K562 (cell line): Measurements from ENCODE around the gene DNAJA1. TPM values are rescaled to one million over a fixed set of nuclear protein-coding genes. Genes with fewer than 3 reads are reported as not detected.
A peak's percentile ranks its signal among the peaks of the same experiment; 100 is the strongest.

Experiments
- ARHGAP35 ChIP-seq: fragments of 450-650 bp; IDR thresholded peaks from 2 replicates; pipeline ENCODE4 v1.6.1; 2018; ENCODE audit not compliant: partially characterized antibody
- ARID2 ChIP-seq: fragments of 450-650 bp; IDR thresholded peaks from 2 replicates; pipeline ENCODE4 v1.6.1; 2017; ENCODE audit warnings: antibody characterized with exemption, mild to moderate bottlenecking
- E2F3 ChIP-seq: fragments of 250-450 bp; sonication (Bioruptor Pico); IDR thresholded peaks from 2 replicates; pipeline ENCODE4 v1.4.0; 2020; ENCODE audit warnings: mild to moderate bottlenecking
- HNRNPK ChIP-seq: fragments of 200-400 bp; formaldehyde crosslinking; IDR thresholded peaks from one replicate; pipeline ENCODE4 v1.6.1; 2018; ENCODE audit warnings: mild to moderate bottlenecking, low read depth, low read length; ENCODE audit not compliant: poor library complexity, severe bottlenecking
- NELFE ChIP-seq: IDR thresholded peaks from 2 replicates; pipeline ENCODE4 v1.6.1; 2011; ENCODE audit warnings: mild to moderate bottlenecking; ENCODE audit not compliant: insufficient read depth, insufficient read length
- PHF8 ChIP-seq: fragments of 200-600 bp; sonication (generic); IDR thresholded peaks from 2 replicates; pipeline ENCODE4 v1.6.1; 2012; ENCODE audit warnings: mixed run types, mild to moderate bottlenecking, inconsistent platforms, low read length, moderate library complexity, borderline replicate concordance
- PRDM10 ChIP-seq: fragments of 450-650 bp; IDR thresholded peaks from 2 replicates; pipeline ENCODE4 v1.6.1; 2018; ENCODE audit not compliant: partially characterized antibody
- ZBED1 ChIP-seq: IDR thresholded peaks from 2 replicates; pipeline ENCODE4 v1.6.1; 2014
- ZFP30 ChIP-seq: fragments of 250-450 bp; sonication (Bioruptor Pico); IDR thresholded peaks from 2 replicates; pipeline ENCODE4 v1.8.0; 2022; ENCODE audit warnings: moderate library complexity, mild to moderate bottlenecking, inconsistent platforms, borderline replicate concordance
- ZNF239 ChIP-seq: fragments of 250-450 bp; sonication (Bioruptor Pico); IDR thresholded peaks from 2 replicates; pipeline ENCODE4 v1.4.0; 2020; ENCODE audit warnings: mild to moderate bottlenecking
- ZNF24 ChIP-seq: fragments of 450-650 bp; IDR thresholded peaks from 2 replicates; pipeline ENCODE4 v1.6.1; 2016
- ZNF324 ChIP-seq: fragments of 250-450 bp; sonication (Bioruptor Pico); IDR thresholded peaks from 2 replicates; pipeline ENCODE4 v1.4.0; 2020; ENCODE audit warnings: mild to moderate bottlenecking
- ZSCAN32 ChIP-seq: fragments of 450-650 bp; formaldehyde crosslinking; IDR thresholded peaks from 2 replicates; pipeline ENCODE4 v1.4.0; 2020; ENCODE audit warnings: mild to moderate bottlenecking, moderate library complexity
- polyA plus RNA-seq, 8 experiments: library from polyadenylated mRNA; depleted of rRNA in 4 of 8; stranded (reverse) in 5 of 8; unstranded in 3 of 8; fragments of >200 nt; fragmentation: Nextera tagmentation in 2 of 8; fragmentation: Illumina TruSeq in 1 of 8; extraction: Ambion mirVana in 2 of 8; extraction: Trizol in 1 of 8; gene quantifications; 2 replicates each; pipeline versions ENCODE4 v1.2.1 to v1.2.3, GENCODE V29; 2011 to 2014; ENCODE audit warnings: inconsistent platforms in 1 of 8, missing spikeins in 1 of 8
- total RNA-seq, 7 experiments: library from RNA; depleted of rRNA in 6 of 7; stranded (reverse); fragments of >200 nt in 6 of 7; fragmentation: Illumina TruSeq in 2 of 7; extraction: Trizol in 2 of 7; gene quantifications; 2 replicates each; pipeline versions ENCODE4 v1.2.1 to v1.2.3, GENCODE V29; 2011 to 2021; ENCODE audit warnings: low replicate concordance in 1 of 7
- TF ChIP-seq, protein P1 (sequence below): fragments of 250-450 bp; sonication (Bioruptor Pico); IDR thresholded peaks from 2 replicates; pipeline ENCODE4 v1.5.0; 2021; ENCODE audit warnings: mild to moderate bottlenecking, moderate library complexity
- TF ChIP-seq, protein P2 (sequence below), 2 experiments: fragments of 450-650 bp in 1 of 2; IDR thresholded peaks; 2 replicates each; pipeline ENCODE4 v1.6.1; 2011 to 2017; ENCODE audit warnings: low read depth in 2 of 2, antibody characterized with exemption in 1 of 2, borderline replicate concordance in 1 of 2, low read length in 1 of 2, mild to moderate bottlenecking in 1 of 2, mixed read lengths in 1 of 2; ENCODE audit not compliant: control insufficient read depth in 1 of 2

DNAJA1 gene
- total and polyA plus RNA-seq, 9 of the 15 experiments (the other 6 are each of a cell fraction or from before 2014, with no cell fraction given): 109 to 359 (median 175) TPM

DNA sequence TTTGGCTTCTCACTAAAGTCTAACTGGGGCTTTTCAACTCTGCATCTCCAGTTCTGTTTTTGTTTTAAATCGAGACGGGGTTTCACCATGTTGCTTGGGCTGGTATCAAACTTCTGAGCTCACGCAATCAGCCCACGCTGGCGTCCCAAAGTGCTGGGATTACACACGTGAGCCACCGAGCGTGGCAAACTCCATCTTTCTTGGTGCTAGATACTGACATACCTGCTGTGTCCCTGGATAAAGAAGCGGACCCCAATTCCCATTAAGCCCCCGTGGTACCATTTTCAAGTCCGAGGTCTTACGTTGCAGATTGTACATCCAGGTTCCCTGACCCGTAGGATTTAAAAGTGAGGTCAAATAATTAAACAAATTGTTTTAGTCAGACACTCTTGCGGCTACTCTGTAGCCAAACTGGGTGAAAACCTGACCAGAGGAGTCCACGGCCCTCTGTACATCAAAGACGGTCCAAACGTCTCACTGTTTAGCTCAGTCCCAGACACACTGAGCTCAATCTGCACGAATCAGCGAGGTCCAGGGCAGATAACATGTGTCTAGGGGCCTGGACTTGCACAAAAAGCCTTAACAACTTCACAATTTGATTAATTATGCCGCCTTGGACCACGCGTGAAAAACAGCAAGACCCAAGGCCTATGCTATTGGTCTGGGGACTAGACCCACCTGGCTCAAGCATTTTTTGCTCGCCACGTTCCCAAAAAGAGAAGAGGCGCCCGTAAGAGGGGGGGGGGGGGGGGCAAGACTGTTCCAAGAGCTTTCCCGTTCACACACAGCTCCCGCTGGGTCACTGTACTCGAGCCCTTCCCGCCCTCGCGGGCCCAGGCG lies 727 bp upstream of the DNAJA1 start (continued):
- TF ChIP-seq E2F3 (0 out of 2 replicates have a peak, but pooled peaks have one; percentile 25), ZFP30 (CRISPR knock-in tag) (no peak), ZNF324 (CRISPR knock-in tag) (no peak), ARHGAP35 (no peak), HNRNPK (no peak), ZBED1 (no peak), ZNF239 (CRISPR knock-in tag) (no peak), ARID2 (no peak), PHF8 (no peak), PRDM10 (no peak), ZSCAN32 (CRISPR knock-in tag) (no peak), NELFE (no peak), ZNF24 (no peak)
- TF ChIP-seq, protein P1, sequence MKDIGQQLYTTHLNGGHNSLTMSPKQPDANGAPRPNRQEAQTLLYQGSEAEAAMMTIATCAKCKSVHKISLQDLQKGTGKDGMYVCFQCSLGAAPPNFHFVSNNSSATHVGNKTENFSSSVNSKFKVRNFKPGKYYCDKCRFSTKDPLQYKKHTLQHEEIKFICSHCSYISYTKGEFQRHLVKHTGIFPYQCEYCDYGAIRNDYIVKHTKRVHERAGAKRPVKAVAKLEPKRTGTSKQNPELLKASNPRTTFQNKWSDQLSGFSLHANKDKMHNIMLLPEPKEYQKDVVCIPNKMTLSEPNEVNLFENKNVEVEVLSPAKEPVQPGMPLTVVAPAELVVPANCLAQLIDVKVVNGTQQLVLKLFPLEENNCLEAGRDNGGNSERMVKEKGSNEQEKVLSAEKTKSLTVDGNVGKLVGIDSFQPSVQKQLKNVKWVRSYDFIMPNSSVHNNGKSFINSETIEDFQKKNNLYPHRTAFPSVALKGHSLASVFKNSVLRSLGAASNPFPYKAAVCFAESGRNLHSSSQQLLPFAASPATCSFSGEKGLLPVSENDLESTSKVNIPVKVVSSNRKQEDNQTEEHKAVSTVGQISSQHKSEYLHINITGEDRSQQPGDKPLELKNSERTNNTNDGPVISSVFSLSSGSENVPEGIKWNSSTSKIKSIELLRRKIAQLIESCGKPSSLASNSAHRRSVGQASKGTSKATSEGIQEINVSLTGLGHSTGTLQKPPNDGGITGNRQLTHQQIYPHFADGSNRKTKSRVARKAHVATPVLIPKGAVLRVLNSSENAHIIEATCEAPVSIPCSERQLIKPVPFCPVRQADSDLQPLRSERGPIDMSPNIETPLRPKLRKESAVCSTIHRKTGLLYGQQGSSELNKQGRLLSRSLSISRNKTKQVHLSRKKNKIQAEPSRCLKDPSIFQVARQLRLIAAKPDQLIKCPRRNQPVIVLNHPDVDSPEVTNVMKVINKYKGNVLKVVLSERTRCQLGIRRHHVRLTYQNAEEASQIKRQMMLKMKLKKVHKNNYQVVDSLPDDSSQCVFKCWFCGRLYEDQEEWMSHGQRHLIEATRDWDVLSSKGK (CRISPR knock-in tag): no peak
- TF ChIP-seq, protein P2, sequence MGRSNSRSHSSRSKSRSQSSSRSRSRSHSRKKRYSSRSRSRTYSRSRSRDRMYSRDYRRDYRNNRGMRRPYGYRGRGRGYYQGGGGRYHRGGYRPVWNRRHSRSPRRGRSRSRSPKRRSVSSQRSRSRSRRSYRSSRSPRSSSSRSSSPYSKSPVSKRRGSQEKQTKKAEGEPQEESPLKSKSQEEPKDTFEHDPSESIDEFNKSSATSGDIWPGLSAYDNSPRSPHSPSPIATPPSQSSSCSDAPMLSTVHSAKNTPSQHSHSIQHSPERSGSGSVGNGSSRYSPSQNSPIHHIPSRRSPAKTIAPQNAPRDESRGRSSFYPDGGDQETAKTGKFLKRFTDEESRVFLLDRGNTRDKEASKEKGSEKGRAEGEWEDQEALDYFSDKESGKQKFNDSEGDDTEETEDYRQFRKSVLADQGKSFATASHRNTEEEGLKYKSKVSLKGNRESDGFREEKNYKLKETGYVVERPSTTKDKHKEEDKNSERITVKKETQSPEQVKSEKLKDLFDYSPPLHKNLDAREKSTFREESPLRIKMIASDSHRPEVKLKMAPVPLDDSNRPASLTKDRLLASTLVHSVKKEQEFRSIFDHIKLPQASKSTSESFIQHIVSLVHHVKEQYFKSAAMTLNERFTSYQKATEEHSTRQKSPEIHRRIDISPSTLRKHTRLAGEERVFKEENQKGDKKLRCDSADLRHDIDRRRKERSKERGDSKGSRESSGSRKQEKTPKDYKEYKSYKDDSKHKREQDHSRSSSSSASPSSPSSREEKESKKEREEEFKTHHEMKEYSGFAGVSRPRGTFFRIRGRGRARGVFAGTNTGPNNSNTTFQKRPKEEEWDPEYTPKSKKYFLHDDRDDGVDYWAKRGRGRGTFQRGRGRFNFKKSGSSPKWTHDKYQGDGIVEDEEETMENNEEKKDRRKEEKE (IDR thresholded peaks at IDR 0.05; ENCODE audit: borderline replicate concordance in 1 of 2, control insufficient read depth in 1 of 2, low read depth in 2 of 2, low read length in 1 of 2): no peak
